Duodenal mucosa (tissue), 2 donors: ENCODE data around the gene TNIK.

Source experiments
- H3K27ac ChIP-seq: one replicate; pipeline ENCODE4 v1.7.0; 2013; ENCODE audit warnings: low read depth, low read length
- H3K27me3 ChIP-seq, 2 donors: one replicate each; pipeline ENCODE4 v1.7.0; 2013; ENCODE audit warnings: low read length in 2 of 2, control low read depth in 1 of 2; ENCODE audit not compliant: insufficient read depth in 2 of 2, control insufficient read depth in 1 of 2
- H3K36me3 ChIP-seq, 2 donors: one replicate each; pipeline ENCODE4 v1.7.0; 2013; ENCODE audit warnings: low read length in 2 of 2, control low read depth in 1 of 2; ENCODE audit not compliant: insufficient read depth in 2 of 2, control insufficient read depth in 1 of 2
- H3K4me1 ChIP-seq, 2 donors: one replicate each; pipeline ENCODE4 v1.7.0; 2013; ENCODE audit warnings: low read length in 2 of 2, control low read depth in 1 of 2; ENCODE audit not compliant: insufficient read depth in 2 of 2, control insufficient read depth in 1 of 2
- H3K4me3 ChIP-seq, 2 donors: one replicate each; pipeline ENCODE4 v1.7.0; 2013; ENCODE audit warnings: low read length in 2 of 2, low read depth in 1 of 2
- H3K9ac ChIP-seq, 2 donors: one replicate each; pipeline ENCODE4 v1.7.0; 2013; ENCODE audit warnings: low read length in 2 of 2, low read depth in 1 of 2
- H3K9me3 ChIP-seq, 2 donors: one replicate each; pipeline ENCODE4 v1.7.0; 2013; ENCODE audit warnings: low read length in 2 of 2, control low read depth in 1 of 2; ENCODE audit not compliant: control insufficient read depth in 1 of 2

TNIK gene

DNA sequence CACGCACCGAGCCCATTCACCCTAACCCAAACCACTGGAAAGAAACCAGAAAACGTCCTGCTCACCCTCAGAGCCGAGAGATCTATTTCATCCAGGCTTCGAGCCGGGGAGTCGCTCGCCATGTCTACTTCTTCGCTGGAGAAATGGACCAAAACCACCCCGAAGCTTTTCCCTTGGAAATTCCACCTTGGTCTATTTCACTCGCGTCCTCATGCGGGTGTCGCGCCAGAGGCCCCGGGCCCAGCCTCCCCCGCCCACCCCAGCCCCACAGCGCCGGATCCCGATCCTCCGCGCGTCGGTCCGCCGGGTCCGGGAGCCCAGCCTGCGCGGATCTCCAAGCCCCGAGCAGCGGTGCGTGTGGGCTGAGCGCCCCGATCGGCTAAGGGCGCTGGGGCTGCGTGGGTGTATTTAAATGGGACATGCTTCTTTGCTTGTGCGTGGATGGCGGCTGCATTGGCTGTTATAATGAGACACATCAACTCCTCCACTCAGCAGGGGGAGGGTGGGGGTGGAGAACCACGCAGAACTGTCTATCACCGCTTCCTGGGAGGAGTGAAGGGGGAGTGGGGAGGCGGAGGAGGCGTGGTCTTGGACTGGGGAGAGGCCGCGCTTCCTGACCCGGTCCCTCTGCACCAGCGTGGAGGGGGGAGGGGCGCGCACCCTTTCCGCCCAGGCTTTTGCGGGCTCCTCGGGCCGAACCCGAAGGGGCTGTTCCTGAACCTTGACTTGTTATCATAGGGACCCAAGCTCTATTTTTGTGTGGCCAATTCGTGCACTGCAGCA lies at the start of gene TNIK:
TSS of gene TNIK (minus strand) at position 464 of the 783 bp plus-strand sequence. CDS start at position 122, 342 bp downstream.
- Histone ChIP-seq H3K27ac (peak within 1 kb of the TSS; percentile 46), H3K9me3 (no peaks in the 10 kb centered on the region), H3K27me3 (no peaks in the 10 kb centered on the region), H3K4me1 (peaks cover 33 to 40% of the 10 kb centered on the region in 2 donors), H3K36me3 (no peaks in the 10 kb centered on the region), H3K4me3 (peak within 1 kb of the TSS; percentile 96 to 97), H3K9ac (peak within 1 kb of the TSS; percentile 74 to 85)

DNA sequence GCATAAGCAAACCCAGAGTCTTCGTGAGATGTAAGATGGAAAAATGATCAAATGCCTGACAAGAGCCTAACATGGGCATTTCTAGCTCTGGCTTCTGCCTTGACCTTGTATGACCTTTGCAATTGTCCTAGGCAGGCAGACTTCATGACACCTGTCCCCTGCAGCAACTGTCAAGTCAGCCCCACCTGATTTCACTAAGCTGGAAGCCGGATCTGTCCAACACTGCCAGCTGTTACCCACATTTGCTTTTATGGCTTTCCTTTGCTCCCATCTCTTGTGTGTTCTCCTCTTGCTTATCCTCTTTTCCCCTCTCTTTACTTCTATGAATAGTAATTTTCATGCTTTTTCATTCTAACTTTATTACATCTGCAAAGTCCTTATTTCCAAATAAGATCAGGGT lies 48.5 kb upstream of the TNIK start:
- Histone ChIP-seq H3K4me3 (no peak overlapping the region), H3K9ac (no peak overlapping the region), H3K4me1 (no peaks in the 10 kb centered on the region), H3K27ac (no peak overlapping the region), H3K36me3 (no peaks in the 10 kb centered on the region), H3K27me3 (no peaks in the 10 kb centered on the region), H3K9me3 (peaks cover 0 to 4% of the 10 kb centered on the region in 2 donors)

DNA sequence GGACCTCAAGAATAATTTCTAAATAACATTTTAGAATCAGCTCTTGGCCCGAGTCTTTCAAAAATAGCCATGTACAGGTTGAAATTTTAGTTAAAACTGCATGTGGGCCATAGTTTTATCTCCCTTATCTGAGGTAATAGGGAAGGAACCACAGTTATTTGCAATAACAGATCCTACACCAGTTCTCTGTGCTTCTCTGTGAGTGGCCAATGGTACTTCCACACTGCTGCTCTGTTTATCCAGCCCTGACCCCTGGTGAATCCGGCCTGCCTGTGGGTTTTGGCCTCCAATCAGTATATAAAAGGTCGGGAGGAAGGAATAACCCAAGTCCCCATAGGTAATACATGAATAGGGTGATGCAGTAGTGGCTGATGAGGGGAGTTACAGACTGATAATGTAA lies 48.0 kb upstream of the TNIK start:
- Histone ChIP-seq H3K9me3 (peaks cover 0 to 4% of the 10 kb centered on the region in 2 donors), H3K36me3 (no peaks in the 10 kb centered on the region), H3K27ac (no peak overlapping the region), H3K4me3 (no peak overlapping the region), H3K27me3 (no peaks in the 10 kb centered on the region), H3K9ac (no peak overlapping the region), H3K4me1 (no peaks in the 10 kb centered on the region)

DNA sequence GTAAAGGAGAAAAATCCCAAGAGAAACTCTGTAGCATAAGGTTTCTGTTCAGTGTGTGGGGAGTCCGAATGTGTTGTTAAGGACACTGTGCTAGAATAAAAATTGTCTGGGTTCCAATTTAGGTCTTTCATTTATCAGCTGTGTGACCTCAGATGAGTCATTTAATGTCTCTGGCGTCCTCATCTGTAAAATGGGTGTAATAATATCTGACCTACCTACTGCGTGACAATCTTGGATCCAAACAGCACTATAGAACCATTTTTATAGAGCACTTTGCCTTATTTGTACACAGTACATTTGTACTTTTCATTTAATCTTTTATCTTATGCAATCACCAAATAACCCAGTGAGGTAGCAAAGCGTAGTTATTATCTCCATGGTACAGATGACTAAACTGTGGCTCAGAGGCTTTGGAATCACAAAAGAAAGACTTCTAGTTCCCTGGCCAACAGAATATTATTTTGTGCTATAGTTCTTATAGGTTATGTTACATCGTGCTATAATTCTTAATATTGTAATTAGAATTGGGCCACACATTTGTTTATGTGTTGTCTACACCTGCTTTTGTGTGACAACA lies 46.6 kb upstream of the TNIK start:
- no peaks in the 10 kb centered on the region for H3K27me3 ChIP-seq
- no peak overlapping the region for H3K27ac ChIP-seq
- peaks cover 0 to 4% of the 10 kb centered on the region in 2 donors for H3K9me3 ChIP-seq
- H3K4me1 ChIP-seq = no peaks in the 10 kb centered on the region
- no peaks in the 10 kb centered on the region for H3K36me3 ChIP-seq
- no peak overlapping the region for H3K4me3 ChIP-seq
- H3K9ac ChIP-seq = no peak overlapping the region

DNA sequence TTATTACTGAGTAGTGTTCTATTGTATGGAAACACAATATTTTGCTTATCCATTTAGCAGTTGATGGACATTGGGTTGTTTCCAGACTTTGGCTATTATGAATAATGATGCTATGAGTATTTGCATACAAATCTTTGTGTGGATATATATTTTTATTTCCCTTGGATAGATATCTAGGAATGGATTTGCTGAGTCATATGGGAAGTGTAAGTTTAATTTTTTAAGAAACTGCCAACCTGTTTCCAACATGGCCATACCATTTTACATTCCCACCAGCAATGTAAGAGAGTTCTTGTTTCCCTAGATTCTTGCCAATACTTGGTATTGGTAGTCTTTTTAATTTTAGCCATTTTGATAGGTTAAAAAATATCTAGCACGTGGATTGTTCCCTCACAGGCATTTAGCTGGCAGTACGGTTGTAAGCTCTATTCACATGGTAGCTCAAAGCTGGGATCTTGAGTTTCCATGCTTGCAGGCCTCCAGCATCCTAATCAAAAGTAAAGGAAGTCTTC lies 45.7 kb upstream of the TNIK start:
- no peaks in the 10 kb centered on the region for H3K27me3 ChIP-seq
- H3K36me3 ChIP-seq = no peaks in the 10 kb centered on the region
- H3K4me1 ChIP-seq = no peaks in the 10 kb centered on the region
- no peak overlapping the region for H3K9ac ChIP-seq
- H3K9me3 ChIP-seq = peaks cover 0 to 4% of the 10 kb centered on the region in 2 donors
- H3K4me3 ChIP-seq = no peak overlapping the region
- no peak overlapping the region for H3K27ac ChIP-seq

DNA sequence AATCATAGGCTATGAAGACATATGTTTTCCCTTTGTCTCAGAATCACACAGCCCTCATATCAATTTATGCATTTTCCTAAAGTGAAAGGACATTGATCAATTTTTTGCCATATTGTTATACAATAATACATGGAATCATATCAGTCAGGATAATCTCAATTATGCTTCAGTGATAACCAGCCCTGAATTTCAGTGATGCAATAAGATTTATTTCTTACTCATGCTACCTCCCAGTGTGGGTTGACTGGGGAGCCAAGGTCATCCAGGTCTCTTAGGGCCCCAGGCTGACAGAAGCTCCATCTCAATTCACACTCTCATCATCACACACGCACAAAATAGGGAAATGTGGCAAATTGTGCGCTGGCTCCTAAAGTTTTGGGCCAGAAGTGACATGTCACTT lies 44.2 kb upstream of the TNIK start:
- no peak overlapping the region for H3K27ac ChIP-seq
- H3K4me1 ChIP-seq = no peaks in the 10 kb centered on the region
- no peak overlapping the region for H3K9ac ChIP-seq
- H3K27me3 ChIP-seq = no peaks in the 10 kb centered on the region
- H3K4me3 ChIP-seq = no peak overlapping the region
- H3K9me3 ChIP-seq = peaks cover 0 to 4% of the 10 kb centered on the region in 2 donors
- H3K36me3 ChIP-seq = no peaks in the 10 kb centered on the region

DNA sequence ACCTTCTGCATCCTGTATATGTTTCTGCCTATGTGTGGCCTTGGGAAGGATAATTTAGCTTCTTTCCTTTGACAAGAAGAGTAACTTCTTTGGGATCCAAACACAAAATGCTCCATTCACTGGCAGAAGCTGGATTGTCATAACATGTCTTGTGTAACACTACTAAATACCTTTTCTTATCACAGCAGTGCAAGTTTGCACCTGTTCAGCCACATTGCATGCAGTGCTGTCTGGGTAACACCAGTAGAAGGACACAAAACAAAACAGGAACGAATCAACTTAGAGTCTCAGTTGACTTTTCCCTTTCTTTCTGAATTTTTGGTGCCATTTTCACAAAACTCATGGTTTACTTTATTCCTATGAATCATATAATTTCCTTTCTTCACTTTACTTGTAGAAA lies 43.6 kb upstream of the TNIK start:
- Histone ChIP-seq H3K4me1 (no peaks in the 10 kb centered on the region), H3K27ac (no peak overlapping the region), H3K36me3 (no peaks in the 10 kb centered on the region), H3K9ac (no peak overlapping the region), H3K4me3 (no peak overlapping the region), H3K9me3 (peaks cover 0 to 4% of the 10 kb centered on the region in 2 donors), H3K27me3 (no peaks in the 10 kb centered on the region)

DNA sequence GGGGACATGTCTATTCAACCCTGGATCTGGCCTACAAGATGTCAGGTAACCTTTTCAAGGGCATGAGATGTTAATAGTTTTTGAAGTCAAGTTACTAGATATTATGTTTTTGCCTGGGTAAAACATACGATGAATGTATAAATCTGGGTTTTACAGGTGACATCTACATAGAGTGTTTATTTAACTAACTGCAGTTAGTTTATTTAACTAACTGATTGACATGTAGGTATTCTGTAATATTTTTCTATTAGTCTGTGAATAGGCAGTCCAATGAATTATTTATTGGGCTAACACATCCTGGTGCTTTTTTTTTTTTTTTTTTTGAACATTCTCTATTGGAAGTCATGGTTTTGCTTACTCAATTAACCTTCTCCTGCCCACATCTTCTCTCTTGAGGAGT lies 38.7 kb upstream of the TNIK start:
- Histone ChIP-seq H3K9ac (no peak overlapping the region), H3K27ac (no peak overlapping the region), H3K4me1 (peaks cover 5 to 7% of the 10 kb centered on the region in 2 donors), H3K36me3 (no peaks in the 10 kb centered on the region), H3K27me3 (no peaks in the 10 kb centered on the region), H3K4me3 (no peak overlapping the region), H3K9me3 (no peaks in the 10 kb centered on the region)

DNA sequence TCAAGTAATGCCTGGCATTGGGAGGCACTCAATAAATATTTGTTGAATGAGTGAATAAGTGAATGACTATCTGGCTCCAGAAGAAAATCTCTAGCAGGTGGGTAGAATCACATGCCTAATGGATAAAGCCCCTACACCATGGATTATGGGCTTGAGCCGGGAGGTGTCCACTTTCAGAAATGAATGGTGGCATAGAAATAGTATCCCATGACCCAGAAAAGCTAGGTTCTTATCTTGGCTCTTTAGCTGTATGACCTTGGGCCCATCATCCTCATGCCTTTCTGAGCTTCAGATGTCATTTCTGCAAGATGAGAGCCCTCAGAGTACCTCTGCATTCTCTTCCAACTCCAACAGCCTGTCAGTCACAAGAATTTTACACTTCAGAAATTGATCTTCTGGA lies 37.3 kb upstream of the TNIK start:
- Histone ChIP-seq H3K9ac (no peak overlapping the region), H3K4me1 (peaks cover 5 to 7% of the 10 kb centered on the region in 2 donors), H3K27me3 (no peaks in the 10 kb centered on the region), H3K36me3 (no peaks in the 10 kb centered on the region), H3K4me3 (no peak overlapping the region), H3K9me3 (no peaks in the 10 kb centered on the region), H3K27ac (no peak overlapping the region)

DNA sequence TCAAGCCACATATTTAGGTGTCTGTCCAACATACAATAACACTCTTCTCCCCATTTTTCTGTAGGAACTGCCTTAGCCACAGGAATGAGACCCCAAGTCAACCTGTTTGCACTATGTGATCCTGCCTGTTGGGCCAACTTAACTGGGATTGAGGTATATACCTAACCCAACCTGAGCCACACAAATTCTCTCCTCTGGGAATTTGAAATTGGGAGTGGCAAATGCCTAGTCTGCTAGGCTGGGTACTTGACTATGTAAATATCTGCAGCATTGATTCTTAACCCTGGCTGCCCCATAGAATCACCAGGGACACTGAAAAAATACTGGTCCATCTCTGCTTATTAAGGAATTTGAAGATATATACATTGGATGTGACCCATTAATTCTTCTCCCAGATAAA lies 35.2 kb upstream of the TNIK start:
- no peaks in the 10 kb centered on the region for H3K9me3 ChIP-seq
- H3K36me3 ChIP-seq = no peaks in the 10 kb centered on the region
- H3K4me1 ChIP-seq = peaks cover 7 to 19% of the 10 kb centered on the region in 2 donors
- H3K4me3 ChIP-seq = no peak overlapping the region
- no peak overlapping the region for H3K27ac ChIP-seq
- no peak overlapping the region for H3K9ac ChIP-seq
- no peaks in the 10 kb centered on the region for H3K27me3 ChIP-seq
